HEK293T (cell line): Measurements from ENCODE around the gene MAN1B1.

Source experiments
- ARNT ChIP-seq: fragments of 450-650 bp; IDR thresholded peaks from 2 replicates; pipeline ENCODE4 v1.6.1; 2017; ENCODE audit warnings: mild to moderate bottlenecking
- BHLHE40 ChIP-seq: fragments of 450-650 bp; IDR thresholded peaks from 2 replicates; pipeline ENCODE4 v1.6.1; 2016; ENCODE audit warnings: mild to moderate bottlenecking, moderate library complexity, borderline replicate concordance
- CTBP1 ChIP-seq: fragments of 450-650 bp; IDR thresholded peaks from 2 replicates; pipeline ENCODE4 v1.6.1; 2016; ENCODE audit warnings: borderline replicate concordance
- FOXA1 ChIP-seq: fragments of 450-650 bp; IDR thresholded peaks from 2 replicates; pipeline ENCODE4 v1.6.1; 2016; ENCODE audit warnings: mild to moderate bottlenecking
- FOXK2 ChIP-seq: fragments of 450-650 bp; IDR thresholded peaks from 2 replicates; pipeline ENCODE4 v1.6.1; 2016; ENCODE audit warnings: mild to moderate bottlenecking
- FOXM1 ChIP-seq: fragments of 450-650 bp; IDR thresholded peaks from 2 replicates; pipeline ENCODE4 v1.6.1; 2017; ENCODE audit warnings: mild to moderate bottlenecking, borderline replicate concordance
- L3MBTL2 ChIP-seq: fragments of 450-650 bp; conservative IDR thresholded peaks from 2 replicates; pipeline ENCODE4 v1.6.1; 2016; ENCODE audit warnings: mild to moderate bottlenecking
- NFRKB ChIP-seq: fragments of 450-650 bp; IDR thresholded peaks from 2 replicates; pipeline ENCODE4 v1.6.1; 2016; ENCODE audit warnings: mild to moderate bottlenecking, moderate library complexity
- PKNOX1 ChIP-seq: fragments of 450-650 bp; IDR thresholded peaks from 2 replicates; pipeline ENCODE4 v1.6.1; 2016
- SP1 ChIP-seq: fragments of 450-650 bp; IDR thresholded peaks from 2 replicates; pipeline ENCODE4 v1.6.1; 2017
- SUZ12 ChIP-seq: fragments of 450-650 bp; IDR thresholded peaks from 2 replicates; pipeline ENCODE4 v1.6.1; 2016; ENCODE audit warnings: mild to moderate bottlenecking
- TARDBP ChIP-seq: fragments of 450-650 bp; IDR thresholded peaks from 2 replicates; pipeline ENCODE4 v1.6.1; 2016

- TF ChIP-seq FOXM1 (no peak), CTBP1 (no peak), ARNT (no peak), FOXA1 (no peak), PKNOX1 (no peak), BHLHE40 (no peak), L3MBTL2 (no peak), TARDBP (no peak), SP1 (no peak), SUZ12 (no peak), FOXK2 (no peak), NFRKB (no peak)
Measured at GRCh38 chr9:137053944-137054931, 32.5 kb upstream of the MAN1B1 start, which contains the start of gene ENTPD2.
